Measurements from ENCODE around the gene C20orf173.
"Not testable (repeated sequence)": the region's sequence is repeated elsewhere in the genome, so short reads cannot be mapped to it uniquely, and the experiment has no call there.

C20orf173 gene

DNA sequence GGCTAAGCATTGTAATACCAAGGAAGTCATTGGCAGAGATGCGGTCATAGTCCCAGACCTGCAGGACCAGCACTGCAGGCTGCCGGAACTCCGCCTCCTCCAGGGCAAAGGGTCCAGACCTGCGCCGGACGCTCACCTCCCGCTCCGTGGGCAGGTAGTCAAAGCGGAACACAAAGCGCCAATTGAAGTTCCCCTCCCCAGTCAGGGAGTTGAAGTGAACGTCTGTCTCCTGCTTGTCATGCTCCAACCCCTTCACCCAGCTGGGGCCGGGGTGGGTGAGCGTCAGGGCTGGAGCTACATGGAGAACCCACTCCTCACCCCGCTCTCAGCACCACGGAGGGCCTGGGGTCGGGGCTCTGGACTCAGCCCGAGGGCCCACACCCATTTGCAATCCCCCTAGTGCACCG, 30.7 kb upstream of the C20orf173 start:
- no peak overlapping the region for H3K4me3 ChIP-seq (ENCODE audit: low read depth, low read length)
- TF ChIP-seq, protein P1, sequence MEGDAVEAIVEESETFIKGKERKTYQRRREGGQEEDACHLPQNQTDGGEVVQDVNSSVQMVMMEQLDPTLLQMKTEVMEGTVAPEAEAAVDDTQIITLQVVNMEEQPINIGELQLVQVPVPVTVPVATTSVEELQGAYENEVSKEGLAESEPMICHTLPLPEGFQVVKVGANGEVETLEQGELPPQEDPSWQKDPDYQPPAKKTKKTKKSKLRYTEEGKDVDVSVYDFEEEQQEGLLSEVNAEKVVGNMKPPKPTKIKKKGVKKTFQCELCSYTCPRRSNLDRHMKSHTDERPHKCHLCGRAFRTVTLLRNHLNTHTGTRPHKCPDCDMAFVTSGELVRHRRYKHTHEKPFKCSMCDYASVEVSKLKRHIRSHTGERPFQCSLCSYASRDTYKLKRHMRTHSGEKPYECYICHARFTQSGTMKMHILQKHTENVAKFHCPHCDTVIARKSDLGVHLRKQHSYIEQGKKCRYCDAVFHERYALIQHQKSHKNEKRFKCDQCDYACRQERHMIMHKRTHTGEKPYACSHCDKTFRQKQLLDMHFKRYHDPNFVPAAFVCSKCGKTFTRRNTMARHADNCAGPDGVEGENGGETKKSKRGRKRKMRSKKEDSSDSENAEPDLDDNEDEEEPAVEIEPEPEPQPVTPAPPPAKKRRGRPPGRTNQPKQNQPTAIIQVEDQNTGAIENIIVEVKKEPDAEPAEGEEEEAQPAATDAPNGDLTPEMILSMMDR (IDR thresholded peaks at IDR 0.05; ENCODE audit: low read depth, low read length) = no peak

GRCh38 chr20:35559042-35559693, 29.7 kb upstream of the C20orf173 start:
- TF ChIP-seq, protein P1 (IDR thresholded peaks at IDR 0.05; ENCODE audit: low read depth, low read length) = no peak
- H3K4me3 ChIP-seq (ENCODE audit: low read depth, low read length) = no peak overlapping the region

DNA sequence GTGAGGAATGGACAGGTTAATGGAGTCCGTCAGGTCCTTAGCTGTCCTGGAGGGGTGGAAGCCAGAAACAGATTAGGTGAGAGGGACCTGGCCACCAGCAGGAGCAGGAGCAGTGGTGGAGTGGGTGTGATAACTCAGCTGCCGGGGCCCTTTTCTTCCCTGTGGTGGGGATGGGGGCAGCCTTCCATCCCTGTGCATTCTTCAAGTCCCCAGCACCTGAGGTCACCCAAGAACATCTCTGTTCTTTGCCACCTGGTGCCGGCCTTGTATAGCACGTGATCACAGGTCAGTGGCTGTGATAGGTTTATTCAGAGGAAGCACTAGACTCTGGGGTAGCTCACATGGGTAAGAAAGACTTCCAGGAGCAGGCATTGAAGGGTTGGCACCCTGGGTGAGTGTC, 29.0 kb upstream of the C20orf173 start:
- H3K4me3 ChIP-seq (ENCODE audit: low read depth, low read length) = no peak overlapping the region
- TF ChIP-seq, protein P1 (IDR thresholded peaks at IDR 0.05; ENCODE audit: low read depth, low read length) = no peak

- TF ChIP-seq, protein P1 (IDR thresholded peaks at IDR 0.05; ENCODE audit: low read depth, low read length) = no peak
- no peak overlapping the region for H3K4me3 ChIP-seq (ENCODE audit: low read depth, low read length)
Observed at GRCh38 chr20:35556871-35557270, 27.4 kb upstream of the C20orf173 start.

DNA sequence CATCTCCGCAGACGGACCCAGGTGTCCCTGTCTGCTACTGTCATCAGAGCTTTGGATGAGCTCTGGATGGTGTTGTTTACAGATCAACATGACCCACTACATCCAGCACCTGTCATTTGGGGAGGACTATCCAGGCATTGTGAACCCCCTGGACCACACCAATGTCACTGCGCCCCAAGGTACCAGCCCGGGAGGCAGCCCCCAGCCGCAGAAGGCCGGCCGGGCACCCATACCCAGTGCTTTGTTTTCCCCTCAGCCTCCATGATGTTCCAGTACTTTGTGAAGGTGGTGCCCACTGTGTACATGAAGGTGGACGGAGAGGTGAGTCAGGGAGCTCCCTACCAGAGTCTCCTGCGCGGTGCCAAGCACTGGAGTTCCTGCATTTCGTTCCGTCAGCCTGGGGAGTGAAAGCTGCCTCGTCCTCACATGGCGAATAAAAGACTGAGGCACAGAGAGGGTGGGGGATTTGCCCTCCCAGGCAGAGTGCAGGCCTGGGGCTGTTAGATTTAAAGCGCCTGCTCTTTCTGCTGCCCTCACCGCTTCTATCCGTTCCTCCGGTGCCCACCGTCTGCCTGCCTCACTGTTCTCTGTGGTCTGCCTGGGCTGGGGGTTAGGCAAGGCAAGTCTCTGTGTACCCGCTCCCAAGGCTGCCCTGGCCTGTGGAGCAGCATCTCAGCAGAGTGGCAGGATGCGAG, 26.6 kb upstream of the C20orf173 start:
- no peak overlapping the region for H3K4me3 ChIP-seq (ENCODE audit: low read depth, low read length)
- TF ChIP-seq, protein P1 (IDR thresholded peaks at IDR 0.05; ENCODE audit: low read depth, low read length) = no peak

- H3K4me3 ChIP-seq (ENCODE audit: low read depth, low read length) = not testable (repeated sequence)
Observed at GRCh38 chr20:35555461-35555860, 26.0 kb upstream of the C20orf173 start.

GRCh38 chr20:35552914-35553313, 23.5 kb upstream of the C20orf173 start:
- TF ChIP-seq, protein P1 (IDR thresholded peaks at IDR 0.05; ENCODE audit: low read depth, low read length) = no peak
- H3K4me3 ChIP-seq (ENCODE audit: low read depth, low read length) = no peak overlapping the region

Measured in WI38 (cell line).